Measurements from ENCODE around the gene FADD.

DNA sequence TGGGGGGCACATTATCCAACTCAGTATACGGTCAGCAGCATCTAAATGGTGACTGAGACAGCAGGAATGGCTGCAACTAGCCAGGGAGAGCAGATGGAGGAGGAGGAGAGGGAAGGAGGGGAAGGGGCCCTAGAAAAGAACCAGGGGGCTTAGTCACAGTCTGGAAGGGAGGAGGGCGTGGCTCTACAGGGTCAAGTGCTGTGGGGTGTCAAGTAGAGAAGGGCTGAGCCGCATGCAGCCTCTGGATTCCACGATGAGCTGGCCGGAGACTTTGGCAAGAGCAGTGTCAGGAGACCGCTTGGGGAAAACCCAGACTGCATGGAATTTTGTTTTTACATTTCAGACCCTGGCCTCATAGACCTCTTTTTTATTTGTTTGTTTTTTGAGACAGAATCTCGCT is 41.6 kb downstream of the FADD start:
- TF ChIP-seq, protein P1, sequence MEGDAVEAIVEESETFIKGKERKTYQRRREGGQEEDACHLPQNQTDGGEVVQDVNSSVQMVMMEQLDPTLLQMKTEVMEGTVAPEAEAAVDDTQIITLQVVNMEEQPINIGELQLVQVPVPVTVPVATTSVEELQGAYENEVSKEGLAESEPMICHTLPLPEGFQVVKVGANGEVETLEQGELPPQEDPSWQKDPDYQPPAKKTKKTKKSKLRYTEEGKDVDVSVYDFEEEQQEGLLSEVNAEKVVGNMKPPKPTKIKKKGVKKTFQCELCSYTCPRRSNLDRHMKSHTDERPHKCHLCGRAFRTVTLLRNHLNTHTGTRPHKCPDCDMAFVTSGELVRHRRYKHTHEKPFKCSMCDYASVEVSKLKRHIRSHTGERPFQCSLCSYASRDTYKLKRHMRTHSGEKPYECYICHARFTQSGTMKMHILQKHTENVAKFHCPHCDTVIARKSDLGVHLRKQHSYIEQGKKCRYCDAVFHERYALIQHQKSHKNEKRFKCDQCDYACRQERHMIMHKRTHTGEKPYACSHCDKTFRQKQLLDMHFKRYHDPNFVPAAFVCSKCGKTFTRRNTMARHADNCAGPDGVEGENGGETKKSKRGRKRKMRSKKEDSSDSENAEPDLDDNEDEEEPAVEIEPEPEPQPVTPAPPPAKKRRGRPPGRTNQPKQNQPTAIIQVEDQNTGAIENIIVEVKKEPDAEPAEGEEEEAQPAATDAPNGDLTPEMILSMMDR (IDR thresholded peaks at IDR 0.05): no peak
- no peak for TF ChIP-seq POLR2A (IDR thresholded peaks at IDR 0.05)

Measured in esophagus squamous epithelium (tissue), 4 donors.